ENCODE data around the gene MCC. TPM values are rescaled to one million over a fixed set of nuclear protein-coding genes. Genes with fewer than 3 reads are reported as not detected.

The MCC gene
- total and polyA plus RNA-seq, 2 of the 4 experiments (the other 2 are of a cell fraction) = 5.0 to 20.6 TPM

- Histone ChIP-seq H4K91ac (ENCODE audit: insufficient read depth, low read depth, low read length) (peak overlapping the region; percentile 26; the same call in 1 of the 2 replicates), H4K8ac (ENCODE audit: low read depth in 2 of 2, low read length in 2 of 2) (no peak overlapping the region), H2AK9ac (replicated peaks; ENCODE audit: low read depth, low read length, poor library complexity) (no peak overlapping the region), H3K27me3 (ENCODE audit: control insufficient read depth, insufficient read depth, low read length) (no peaks in the 10 kb centered on the region), H2BK15ac (ENCODE audit: low read depth, low read length) (0 out of 3 replicates have a peak overlapping the region, but pooled peaks have one; percentile 49), H2BK120ac (ENCODE audit: low read depth, low read length) (0 out of 2 replicates have a peak overlapping the region, but pooled peaks have one; percentile 63), H2AFZ (replicated peaks; ENCODE audit: low read length, poor library complexity) (no peak overlapping the region), H3K4me2 (ENCODE audit: low read depth, low read length) (no peak overlapping the region), H3K14ac (replicated peaks; ENCODE audit: low read depth, low read length) (peak overlapping the region; percentile 53; the same call in 1 of the 2 replicates), H3K36me3 (ENCODE audit: control insufficient read depth, insufficient read depth, low read length) (peaks cover 49% of the 10 kb centered on the region), H3K79me1 (ENCODE audit: low read depth in 1 of 2, low read length in 2 of 2) (peaks cover 0 to 7% of the 10 kb centered on the region in 2 experiments; a peak in 1 of 4 replicates), H3K4me1 (ENCODE audit: control insufficient read depth, insufficient read depth, low read length) (peaks cover 14% of the 10 kb centered on the region), H2AK5ac (ENCODE audit: low read depth, low read length) (peak overlapping the region; percentile 33; the same call in 1 of the 2 replicates), H3K9me1 (ENCODE audit: insufficient read depth, low read length) (peaks cover 32% of the 10 kb centered on the region), H3K27ac (ENCODE audit: insufficient read depth, low read length) (no peak overlapping the region), H2BK5ac (ENCODE audit: low read depth, low read length, poor library complexity, severe bottlenecking) (no peak overlapping the region), H4K5ac (ENCODE audit: low read depth, low read length) (no peak overlapping the region), H3K56ac (ENCODE audit: extremely low read depth, insufficient read depth, low read length) (no peak overlapping the region), H3K4me3 (ENCODE audit: insufficient read depth, low read depth, low read length) (no peak overlapping the region), H3K9me3 (ENCODE audit: control insufficient read depth, insufficient read depth, low read length) (no peaks in the 10 kb centered on the region), H3K4ac (ENCODE audit: low read depth, low read length) (peak overlapping the region; percentile 78; the same call in 1 of the 2 replicates), H3K9ac (ENCODE audit: low read depth, low read length) (no peak overlapping the region), H4K20me1 (ENCODE audit: insufficient read depth, low read length) (no peaks in the 10 kb centered on the region), H3K18ac (ENCODE audit: low read depth, low read length) (no peak overlapping the region), H3K23ac (ENCODE audit: low read depth, low read length) (no peak overlapping the region), H2BK20ac (ENCODE audit: low read depth, low read length) (peak overlapping the region; percentile 29; the same call in 1 of the 2 replicates)
- 94% methylated on average over 6 of the region's 10 CpGs; no CpG with 5 or more reads in 1 of the 2 experiments for WGBS, 2 experiments (ENCODE audit: extremely low coverage in 2 of 2, insufficient read length in 1 of 2)
- POLR2A ChIA-PET (ENCODE audit: unreplicated experiment) = no interaction called here
- TF ChIP-seq ELK1 (IDR thresholded peaks at IDR 0.05; ENCODE audit: borderline replicate concordance, low read depth, low read length) (no peak), FOS (IDR thresholded peaks at IDR 0.05; ENCODE audit: low read depth, low read length) (0 out of 2 replicates have a peak, but pooled peaks have one; percentile 4)
- CTCF ChIA-PET = interaction anchor here (0.7 to 1.0 kb wide), 2 partner anchors 9 to 53 kb away, joined by 4 to 6 read pairs; no protein-coding TSS in a partner anchor
- DNase-seq = no peak
- no TSS peak for BruUV-seq (replicated peaks)
- dilution Hi-C loops (cut with HindIII; ENCODE audit: low sequenced_read_pairs, unreplicated experiment) (no loop called here), intact Hi-C loops (cut with micrococcal nuclease) (loop anchor here (5.0 kb wide), 1 partner anchor 150 kb away; no protein-coding TSS in a partner anchor), in situ Hi-C loops (cut with MboI; ENCODE audit: low sequenced_read_pairs) (no loop called here)
- ATAC-seq (ENCODE audit: low read depth) = 0 out of 2 replicates have a peak, but pooled peaks have one; percentile 27
These were observed 436.0 kb downstream of the MCC start for GRCh38 chr5:113052041-113052795.
